ENCODE data around the gene SPHK1.

DNA sequence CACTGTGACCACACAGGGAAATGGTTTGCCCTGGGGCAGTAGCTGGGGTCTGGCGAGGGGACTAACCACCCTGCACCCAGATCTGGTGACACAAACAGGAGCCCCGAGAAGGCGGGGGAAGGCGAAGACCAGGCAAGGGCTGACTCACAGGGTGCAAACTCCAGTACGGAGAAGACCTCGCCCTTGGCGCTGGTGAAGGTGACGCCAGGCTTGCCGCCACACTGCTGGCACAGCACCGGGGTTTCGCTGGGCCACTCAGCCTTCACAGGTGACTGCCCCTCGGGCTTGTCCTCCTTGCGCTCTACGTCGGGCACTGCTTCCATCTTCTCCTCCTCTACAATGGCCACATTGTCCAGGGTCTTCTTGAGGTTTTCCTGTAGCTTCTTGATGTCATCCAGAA lies 11.6 kb downstream of the SPHK1 start:
- no peak for TF ChIP-seq CTCF (conservative IDR thresholded peaks at IDR 0.05; ENCODE audit: low read length)
- TF ChIP-seq EZH2phosphoT487 (IDR thresholded peaks at IDR 0.05; ENCODE audit: borderline replicate concordance) = no peak
